Karpas-422 (cell line): ENCODE measurements around the gene KNSTRN. TPM values are rescaled to one million over a fixed set of nuclear protein-coding genes. Genes with fewer than 3 reads are reported as not detected.

ENCODE experiments used
- DNase-seq: peaks from one replicate; pipeline ENCODE4 v3.0.0-alpha.2; 2015
- H2AFZ ChIP-seq: fragments of 200-600 bp; sonication (generic); 2 replicates; pipeline ENCODE4 v1.6.1; 2014; ENCODE audit warnings: antibody characterized with exemption, low read length, mixed read lengths
- H3K27ac ChIP-seq: fragments of 200-600 bp; sonication (generic); 2 replicates; pipeline ENCODE4 v1.5.1; 2014; ENCODE audit warnings: mild to moderate bottlenecking, low read length, moderate library complexity
- H3K27me3 ChIP-seq: fragments of 200-600 bp; sonication (generic); 2 replicates; pipeline ENCODE4 v1.6.1; 2014; ENCODE audit warnings: low read length, mixed read lengths
- H3K36me3 ChIP-seq: fragments of 200-600 bp; sonication (generic); 2 replicates; pipeline ENCODE4 v1.6.1; 2014; ENCODE audit warnings: low read length, mixed read lengths; ENCODE audit not compliant: insufficient read depth
- H3K4me1 ChIP-seq: fragments of 200-600 bp; sonication (generic); 2 replicates; pipeline ENCODE4 v1.6.1; 2014; ENCODE audit warnings: mild to moderate bottlenecking, low read length, mixed read lengths
- H3K4me2 ChIP-seq: fragments of 200-600 bp; sonication (generic); 2 replicates; pipeline ENCODE4 v1.6.1; 2014; ENCODE audit warnings: low read length, low read depth, mild to moderate bottlenecking; ENCODE audit not compliant: poor library complexity, severe bottlenecking
- H3K4me3 ChIP-seq: fragments of 200-600 bp; sonication (generic); 2 replicates; pipeline ENCODE4 v1.5.1; 2014; ENCODE audit warnings: mild to moderate bottlenecking, antibody characterized with exemption, low read length, mixed read lengths
- H3K79me2 ChIP-seq: fragments of 200-600 bp; sonication (generic); 2 replicates; pipeline ENCODE4 v1.6.1; 2014; ENCODE audit warnings: mild to moderate bottlenecking, low read length, mixed read lengths
- H3K9ac ChIP-seq: fragments of 200-600 bp; sonication (generic); 2 replicates; pipeline ENCODE4 v1.6.0; 2014; ENCODE audit warnings: low read length
- H3K9me2 ChIP-seq: fragments of 200-600 bp; sonication (generic), shearing (Covaris generic); replicated peaks from 2 replicates; pipeline ENCODE4 v1.6.0; 2014; ENCODE audit warnings: mild to moderate bottlenecking, low read length, moderate library complexity; ENCODE audit not compliant: insufficient read depth
- H3K9me3 ChIP-seq: fragments of 300-700, 200-600 bp; sonication (generic); 2 replicates; pipeline ENCODE4 v1.6.1; 2014; ENCODE audit warnings: low read length, mixed read lengths
- H4K20me1 ChIP-seq: fragments of 200-600 bp; sonication (generic); 2 replicates; pipeline ENCODE4 v1.6.1; 2014; ENCODE audit warnings: mild to moderate bottlenecking, antibody characterized with exemption, low read length, low read depth; ENCODE audit not compliant: insufficient read depth
- total RNA-seq: library from RNA; depleted of rRNA; stranded (reverse); fragments of >200 nt; shearing (Covaris generic); gene quantifications from 2 replicates; pipeline ENCODE4 v1.2.3, GENCODE V29; 2014; ENCODE audit warnings: low replicate concordance; rRNA removed

Gene KNSTRN
- total RNA-seq = 34.5 and 43.1 TPM in 2 replicates

- Histone ChIP-seq H3K9ac (peak within 1 kb of the TSS; percentile 80), H3K9me2 (no peaks in the 10 kb centered on the region), H3K4me1 (peaks cover 12% of the 10 kb centered on the region), H4K20me1 (no peaks in the 10 kb centered on the region), H3K4me2 (peak within 1 kb of the TSS; percentile 74), H3K79me2 (peaks cover 30% of the 10 kb centered on the region), H2AFZ (peak within 1 kb of the TSS; percentile 88; the same call in 1 of the 2 replicates), H3K4me3 (peak within 1 kb of the TSS; percentile 92), H3K9me3 (no peaks in the 10 kb centered on the region), H3K27me3 (no peaks in the 10 kb centered on the region), H3K27ac (peak within 1 kb of the TSS; percentile 53), H3K36me3 (peaks cover 31% of the 10 kb centered on the region)
- peak; percentile 97 for DNase-seq
Observed at GRCh38 chr15:40382580-40383456, at the start of gene KNSTRN. Gene KNSTRN (plus strand): TSS chr15:40382721. CDS start chr15:40382836, 115 bp downstream.

GRCh38 chr15:40333922-40334492, 48.5 kb upstream of the KNSTRN start:
- Histone ChIP-seq H3K4me3 (no peak overlapping the region), H3K4me2 (peak overlapping the region; percentile 13), H3K27ac (no peak overlapping the region), H3K9me2 (no peaks in the 10 kb centered on the region), H3K36me3 (no peaks in the 10 kb centered on the region), H4K20me1 (no peaks in the 10 kb centered on the region), H3K9me3 (no peaks in the 10 kb centered on the region), H3K79me2 (no peaks in the 10 kb centered on the region), H3K9ac (peak overlapping the region; percentile 16; the same call in 1 of the 2 replicates), H3K4me1 (peaks cover 27% of the 10 kb centered on the region), H2AFZ (no peak overlapping the region), H3K27me3 (no peaks in the 10 kb centered on the region)
- DNase-seq = no peak

GRCh38 chr15:40334541-40334940, 48.0 kb upstream of the KNSTRN start:
- peak overlapping the region; percentile 13 for H3K4me2 ChIP-seq
- no peak overlapping the region for H3K9ac ChIP-seq
- no peaks in the 10 kb centered on the region for H3K79me2 ChIP-seq
- no peaks in the 10 kb centered on the region for H3K27me3 ChIP-seq
- DNase-seq = no peak
- no peak overlapping the region for H3K4me3 ChIP-seq
- no peaks in the 10 kb centered on the region for H3K9me3 ChIP-seq
- no peak overlapping the region for H2AFZ ChIP-seq
- peaks cover 27% of the 10 kb centered on the region for H3K4me1 ChIP-seq
- no peaks in the 10 kb centered on the region for H3K36me3 ChIP-seq
- H4K20me1 ChIP-seq = no peaks in the 10 kb centered on the region
- no peak overlapping the region for H3K27ac ChIP-seq
- H3K9me2 ChIP-seq = no peaks in the 10 kb centered on the region

- Histone ChIP-seq H3K9me3 (no peaks in the 10 kb centered on the region), H3K4me1 (peaks cover 27% of the 10 kb centered on the region), H3K79me2 (no peaks in the 10 kb centered on the region), H3K4me3 (no peak overlapping the region), H3K9ac (no peak overlapping the region), H3K9me2 (no peaks in the 10 kb centered on the region), H3K36me3 (no peaks in the 10 kb centered on the region), H3K27me3 (no peaks in the 10 kb centered on the region), H3K27ac (no peak overlapping the region), H2AFZ (no peak overlapping the region), H4K20me1 (no peaks in the 10 kb centered on the region), H3K4me2 (no peak overlapping the region)
- no peak for DNase-seq
Observed at GRCh38 chr15:40334941-40335795, 47.4 kb upstream of the KNSTRN start.

GRCh38 chr15:40335938-40336743, 46.4 kb upstream of the KNSTRN start:
- Histone ChIP-seq H3K9me2 (no peaks in the 10 kb centered on the region), H3K4me2 (peak overlapping the region; percentile 55), H3K9me3 (no peaks in the 10 kb centered on the region), H3K4me3 (peak overlapping the region; percentile 47; the same call in 1 of the 2 replicates), H3K4me1 (peaks cover 27% of the 10 kb centered on the region), H3K9ac (peak overlapping the region; percentile 55), H3K36me3 (no peaks in the 10 kb centered on the region), H3K27ac (no peak overlapping the region), H2AFZ (peak overlapping the region; percentile 89), H3K79me2 (no peaks in the 10 kb centered on the region), H4K20me1 (no peaks in the 10 kb centered on the region), H3K27me3 (no peaks in the 10 kb centered on the region)
- DNase-seq = no peak

- Histone ChIP-seq H3K4me2 (peak overlapping the region; percentile 55), H3K4me3 (peak overlapping the region; percentile 47; the same call in 1 of the 2 replicates), H3K9me2 (no peaks in the 10 kb centered on the region), H3K27me3 (no peaks in the 10 kb centered on the region), H2AFZ (peak overlapping the region; percentile 89), H3K4me1 (peaks cover 27% of the 10 kb centered on the region), H4K20me1 (no peaks in the 10 kb centered on the region), H3K79me2 (no peaks in the 10 kb centered on the region), H3K9ac (peak overlapping the region; percentile 55), H3K27ac (no peak overlapping the region), H3K9me3 (no peaks in the 10 kb centered on the region), H3K36me3 (no peaks in the 10 kb centered on the region)
- DNase-seq = peak; percentile 63
Observed at GRCh38 chr15:40336744-40337122, 45.8 kb upstream of the KNSTRN start.

GRCh38 chr15:40337597-40337996, 44.9 kb upstream of the KNSTRN start:
- Histone ChIP-seq H3K79me2 (no peaks in the 10 kb centered on the region), H3K4me3 (no peak overlapping the region), H4K20me1 (no peaks in the 10 kb centered on the region), H3K4me1 (peaks cover 27% of the 10 kb centered on the region), H3K27me3 (no peaks in the 10 kb centered on the region), H3K27ac (no peak overlapping the region), H3K9me2 (no peaks in the 10 kb centered on the region), H3K36me3 (no peaks in the 10 kb centered on the region), H3K9ac (no peak overlapping the region), H3K4me2 (peak overlapping the region; percentile 18), H2AFZ (no peak overlapping the region), H3K9me3 (no peaks in the 10 kb centered on the region)
- DNase-seq = no peak
